SU-DHL-6 (cell line): ENCODE results near the gene ITGB5.

Experiments used
- H2AFZ ChIP-seq: fragments of 200-600 bp; sonication (generic); 2 replicates; pipeline ENCODE4 v1.6.1; 2014; ENCODE audit warnings: low read depth, mild to moderate bottlenecking, moderate library complexity, mixed read lengths, antibody characterized with exemption, low read length; ENCODE audit not compliant: severe bottlenecking
- H3F3A ChIP-seq: fragments of 200-600 bp; shearing (Covaris generic); 2 replicates; pipeline ENCODE4 v1.6.0; 2016; ENCODE audit warnings: antibody characterized with exemption, mild to moderate bottlenecking; ENCODE audit not compliant: insufficient read depth
- H3K27ac ChIP-seq: fragments of 200-600 bp; sonication (generic); 2 replicates; pipeline ENCODE4 v1.5.1; 2016; ENCODE audit warnings: low read depth, mild to moderate bottlenecking, low read length, moderate library complexity, mixed read lengths
- H3K27me3 ChIP-seq: fragments of 200-600 bp; sonication (generic), shearing (Covaris generic); 2 replicates; pipeline ENCODE4 v1.6.0; 2014; ENCODE audit warnings: mild to moderate bottlenecking, low read length
- H3K36me3 ChIP-seq: fragments of 200-600 bp; sonication (generic); 2 replicates; pipeline ENCODE4 v1.6.1; 2014; ENCODE audit warnings: mild to moderate bottlenecking, low read length, mixed read lengths
- H3K4me2 ChIP-seq: fragments of 300-600, 200-600 bp; shearing (Covaris generic), sonication (generic); 2 replicates; pipeline ENCODE4 v1.6.0; 2014; ENCODE audit warnings: low read length, low read depth, mild to moderate bottlenecking; ENCODE audit not compliant: poor library complexity, severe bottlenecking
- H3K4me3 ChIP-seq: fragments of 200-600 bp; sonication (generic); 2 replicates; pipeline ENCODE4 v1.5.1; 2014; ENCODE audit warnings: antibody characterized with exemption, low read length, mild to moderate bottlenecking, mixed read lengths; ENCODE audit not compliant: insufficient read depth, poor library complexity, severe bottlenecking
- H3K79me2 ChIP-seq: fragments of 200-600 bp; sonication (generic); 2 replicates; pipeline ENCODE4 v1.6.1; 2014; ENCODE audit warnings: mild to moderate bottlenecking, low read length, moderate library complexity; ENCODE audit not compliant: insufficient read depth
- H3K9ac ChIP-seq: fragments of 200-600 bp; sonication (generic); 2 replicates; pipeline ENCODE4 v1.7.0; 2014; ENCODE audit warnings: mild to moderate bottlenecking, low read length
- H3K9me2 ChIP-seq: fragments of 200-600 bp; sonication (generic); replicated peaks from 2 replicates; pipeline ENCODE4 v1.6.1; 2014; ENCODE audit warnings: low read length; ENCODE audit not compliant: insufficient read depth
- H3K9me3 ChIP-seq: fragments of 200-600 bp; sonication (generic); 2 replicates; pipeline ENCODE4 v1.6.1; 2014; ENCODE audit warnings: low read length, mixed read lengths; ENCODE audit not compliant: insufficient read depth
- H4K20me1 ChIP-seq: fragments of 200-600 bp; sonication (generic); 2 replicates; pipeline ENCODE4 v1.6.1; 2014; ENCODE audit warnings: low read depth, mild to moderate bottlenecking, antibody characterized with exemption, low read length, moderate library complexity, mixed read lengths
- CTCF ChIP-seq: fragments of 200-600 bp; sonication (generic); IDR thresholded peaks from one replicate; pipeline ENCODE4 v1.5.1; 2017; ENCODE audit warnings: antibody characterized with exemption, mild to moderate bottlenecking, low read length, moderate library complexity; ENCODE audit not compliant: insufficient read depth, poor library complexity, severe bottlenecking
- EZH2phosphoT487 ChIP-seq: fragments of 200-600 bp; sonication (generic), shearing (Covaris generic); conservative IDR thresholded peaks from 2 replicates; pipeline ENCODE4 v1.6.1; 2018; ENCODE audit warnings: mild to moderate bottlenecking, antibody characterized with exemption, low read length, moderate library complexity, mixed read lengths

ITGB5 gene

GRCh38 chr3:124841517-124841916, 45.6 kb downstream of the ITGB5 start:
- H3K79me2 ChIP-seq: no peaks in the 10 kb centered on the region
- no peaks in the 10 kb centered on the region for H3K9me3 ChIP-seq
- H3F3A ChIP-seq: no peaks in the 10 kb centered on the region
- no peaks in the 10 kb centered on the region for H3K27me3 ChIP-seq
- H3K36me3 ChIP-seq: no peaks in the 10 kb centered on the region
- no peak for TF ChIP-seq CTCF
- no peak for TF ChIP-seq EZH2phosphoT487
- no peaks in the 10 kb centered on the region for H3K9me2 ChIP-seq
- no peak overlapping the region for H3K4me2 ChIP-seq
- H4K20me1 ChIP-seq: no peaks in the 10 kb centered on the region
- no peak overlapping the region for H3K4me3 ChIP-seq
- H3K27ac ChIP-seq: no peak overlapping the region
- H2AFZ ChIP-seq: no peak overlapping the region
- H3K9ac ChIP-seq: no peak overlapping the region

- no peaks in the 10 kb centered on the region for H3F3A ChIP-seq
- no peak overlapping the region for H3K9ac ChIP-seq
Measured at GRCh38 chr3:124840331-124840730, 46.8 kb downstream of the ITGB5 start.

GRCh38 chr3:124839896-124840295, 47.3 kb downstream of the ITGB5 start:
- Histone ChIP-seq H3K9ac (no peak overlapping the region), H2AFZ (no peak overlapping the region), H3K9me3 (no peaks in the 10 kb centered on the region), H3K27me3 (no peaks in the 10 kb centered on the region), H3K36me3 (no peaks in the 10 kb centered on the region), H3F3A (no peaks in the 10 kb centered on the region), H3K9me2 (no peaks in the 10 kb centered on the region), H4K20me1 (no peaks in the 10 kb centered on the region), H3K79me2 (no peaks in the 10 kb centered on the region), H3K4me2 (no peak overlapping the region), H3K4me3 (no peak overlapping the region), H3K27ac (no peak overlapping the region)
- TF ChIP-seq EZH2phosphoT487 (no peak), CTCF (no peak)

More at GRCh38 chr3:124840331-124840730, 46.8 kb downstream of the ITGB5 start:
- no peak for TF ChIP-seq EZH2phosphoT487
- TF ChIP-seq CTCF: no peak
- no peak overlapping the region for H3K27ac ChIP-seq
- H2AFZ ChIP-seq: no peak overlapping the region
- H3K4me2 ChIP-seq: no peak overlapping the region
- no peaks in the 10 kb centered on the region for H3K9me3 ChIP-seq
- no peaks in the 10 kb centered on the region for H4K20me1 ChIP-seq
- no peaks in the 10 kb centered on the region for H3K9me2 ChIP-seq
- no peaks in the 10 kb centered on the region for H3K79me2 ChIP-seq
- no peak overlapping the region for H3K4me3 ChIP-seq
- H3K27me3 ChIP-seq: no peaks in the 10 kb centered on the region
- no peaks in the 10 kb centered on the region for H3K36me3 ChIP-seq
